Smooth muscle cell (in vitro differentiated cells): ENCODE measurements around the gene SSBP3. TPM values are rescaled to one million over a fixed set of nuclear protein-coding genes. Genes with fewer than 3 reads are reported as not detected.

ENCODE experiments used
- DNase-seq: peaks from one replicate; lab custom pipeline; 2025; ENCODE audit not compliant: unreplicated experiment; lab: John Stamatoyannopoulos, UW
- H2AFZ ChIP-seq: fragments of 200-600 bp; sonication (generic); 2 replicates; pipeline ENCODE4 v1.6.0; 2016; ENCODE audit warnings: antibody characterized with exemption, low read depth, mild to moderate bottlenecking
- H3F3A ChIP-seq: fragments of 200-600 bp; sonication (generic); 2 replicates; pipeline ENCODE4 v1.6.0; 2017; ENCODE audit warnings: antibody characterized with exemption, low read depth
- H3K27ac ChIP-seq: fragments of 200-600 bp; sonication (generic); 2 replicates; pipeline ENCODE4 v1.5.1; 2016; ENCODE audit warnings: low read depth, mild to moderate bottlenecking
- H3K27me3 ChIP-seq: fragments of 200-600 bp; sonication (generic); 2 replicates; pipeline ENCODE4 v1.6.1; 2016; ENCODE audit warnings: low read depth, mild to moderate bottlenecking
- H3K36me3 ChIP-seq: fragments of 200-600 bp; sonication (generic); 2 replicates; pipeline ENCODE4 v1.5.1; 2016; ENCODE audit warnings: low read depth
- H3K4me1 ChIP-seq: fragments of 200-600 bp; sonication (generic); 2 replicates; pipeline ENCODE4 v1.5.1; 2016; ENCODE audit warnings: low read depth
- H3K4me2 ChIP-seq: fragments of 200-600 bp; sonication (generic); 2 replicates; pipeline ENCODE4 v1.6.0; 2016; ENCODE audit warnings: mild to moderate bottlenecking
- H3K4me3 ChIP-seq: fragments of 200-600 bp; sonication (generic); 2 replicates; pipeline ENCODE4 v1.5.1; 2016; ENCODE audit warnings: mild to moderate bottlenecking
- H3K79me2 ChIP-seq: fragments of 200-600 bp; sonication (generic); 2 replicates; pipeline ENCODE4 v1.6.0; 2016; ENCODE audit warnings: low read depth, mild to moderate bottlenecking
- H3K9ac ChIP-seq: fragments of 200-600 bp; sonication (generic); 2 replicates; pipeline ENCODE4 v1.6.0; 2016; ENCODE audit warnings: low read depth
- H3K9me3 ChIP-seq: fragments of 200-600 bp; sonication (generic); replicated peaks from 2 replicates; pipeline ENCODE4 v1.5.1; 2016; ENCODE audit warnings: low read depth
- H4K20me1 ChIP-seq: fragments of 200-600 bp; sonication (generic); 2 replicates; pipeline ENCODE4 v1.6.0; 2016; ENCODE audit warnings: low read depth
- CTCF ChIP-seq: fragments of 200-600 bp; sonication (generic); IDR thresholded peaks from 2 replicates; pipeline ENCODE4 v1.5.1; 2017; ENCODE audit warnings: borderline replicate concordance, mild to moderate bottlenecking, antibody characterized with exemption; ENCODE audit not compliant: insufficient read depth, poor library complexity, severe bottlenecking
- WGBS: methylation state at CpG from one replicate; pipeline ENCODE4 v1.1.7; 2016; ENCODE audit warnings: low lambda C conversion rate; 5-methylcytosine and 5-hydroxymethylcytosine counted together
- polyA plus RNA-seq: library from polyadenylated mRNA; unstranded; fragments of >200 nt; fragmentation: Nextera tagmentation; extraction: Ambion mirVana; gene quantifications from 2 replicates; pipeline ENCODE4 v1.2.1, GENCODE V29; 2016
- total RNA-seq: library from RNA; depleted of rRNA; stranded (reverse); fragments of >200 nt; gene quantifications from 2 replicates; pipeline ENCODE4 v1.2.3, GENCODE V29; 2014

Gene SSBP3
- total and polyA plus RNA-seq, 2 experiments from 2014 or later: 26.5 to 30.1 TPM

- Histone ChIP-seq H3K27me3 (no peaks in the 10 kb centered on the region), H3K4me1 (peaks cover 45% of the 10 kb centered on the region)
Measured at GRCh38 chr1:54309631-54310366, 96.4 kb downstream of the SSBP3 start.

GRCh38 chr1:54307305-54307704 lies 98.9 kb downstream of the SSBP3 start:
- no peak for DNase-seq
- H3K27ac ChIP-seq: no peak overlapping the region
- no peak overlapping the region for H3K9ac ChIP-seq
- no peaks in the 10 kb centered on the region for H3F3A ChIP-seq
- no peaks in the 10 kb centered on the region for H3K36me3 ChIP-seq
- peaks cover 37% of the 10 kb centered on the region for H3K4me1 ChIP-seq
- H3K79me2 ChIP-seq: peaks cover 80% of the 10 kb centered on the region
- H3K27me3 ChIP-seq: no peaks in the 10 kb centered on the region
- 99% methylated on average over 3 of the region's 3 CpGs for WGBS
- no peak overlapping the region for H3K4me2 ChIP-seq
- H4K20me1 ChIP-seq: peaks cover 97% of the 10 kb centered on the region
- no peak for TF ChIP-seq CTCF
- no peak overlapping the region for H2AFZ ChIP-seq
- H3K4me3 ChIP-seq: no peak overlapping the region
- H3K9me3 ChIP-seq: no peaks in the 10 kb centered on the region

More at GRCh38 chr1:54309631-54310366, 96.4 kb downstream of the SSBP3 start:
- H3F3A ChIP-seq: no peaks in the 10 kb centered on the region
- DNase-seq: no peak
- H4K20me1 ChIP-seq: peaks cover 96% of the 10 kb centered on the region
- no peak overlapping the region for H3K27ac ChIP-seq
- 66% methylated on average over 19 of the region's 19 CpGs for WGBS
- H3K9me3 ChIP-seq: no peaks in the 10 kb centered on the region
- no peak overlapping the region for H3K4me3 ChIP-seq
- TF ChIP-seq CTCF: no peak
- H2AFZ ChIP-seq: no peak overlapping the region
- no peak overlapping the region for H3K9ac ChIP-seq
- H3K36me3 ChIP-seq: no peaks in the 10 kb centered on the region
- no peak overlapping the region for H3K4me2 ChIP-seq
- peaks cover 75% of the 10 kb centered on the region for H3K79me2 ChIP-seq

GRCh38 chr1:54305906-54306514 lies 100.2 kb downstream of the SSBP3 start:
- 75% methylated on average over 7 of the region's 7 CpGs for WGBS
- TF ChIP-seq CTCF: no peak
- Histone ChIP-seq H3K36me3 (no peaks in the 10 kb centered on the region), H3K4me3 (no peak overlapping the region), H3K27ac (no peak overlapping the region), H3K79me2 (peaks cover 80% of the 10 kb centered on the region), H3K27me3 (no peaks in the 10 kb centered on the region), H3K4me1 (peaks cover 32% of the 10 kb centered on the region), H2AFZ (no peak overlapping the region), H3K9ac (no peak overlapping the region), H4K20me1 (peaks cover 98% of the 10 kb centered on the region), H3F3A (no peaks in the 10 kb centered on the region), H3K9me3 (no peaks in the 10 kb centered on the region), H3K4me2 (no peak overlapping the region)
- no peak for DNase-seq
